Measurements from ENCODE around the gene ZSCAN18.

ZSCAN18 gene

GRCh38 chr19:58037927-58038687 lies 59.9 kb downstream of the ZSCAN18 start:
- Histone ChIP-seq H2AFZ (ENCODE audit: low read depth, low read length) (no peak overlapping the region), H2BK15ac (ENCODE audit: low read depth, poor library complexity, severe bottlenecking) (no peak overlapping the region), H2BK5ac (ENCODE audit: low read depth, low read length, poor library complexity, severe bottlenecking) (no peak overlapping the region), H3K36me3 (ENCODE audit: control insufficient read depth in 1 of 2, insufficient read depth in 2 of 2, low read depth in 1 of 2, low read length in 2 of 2) (no peaks in the 10 kb centered on the region), H3K18ac (ENCODE audit: low read depth in 1 of 2, low read length in 2 of 2) (no peak overlapping the region), H3K14ac (ENCODE audit: low read length in 2 of 2) (no peak overlapping the region), H3K27ac (ENCODE audit: low read length, poor library complexity, severe bottlenecking) (no peak overlapping the region), H2AK5ac (ENCODE audit: low read length, severe bottlenecking) (no peak overlapping the region), H3K4ac (ENCODE audit: low read depth in 1 of 2, low read length in 2 of 2) (no peak overlapping the region), H4K8ac (ENCODE audit: low read length) (no peak overlapping the region), H2BK120ac (ENCODE audit: low read depth, low read length) (no peak overlapping the region), H3K9ac (ENCODE audit: low read length) (no peak overlapping the region), H3K23ac (ENCODE audit: low read length in 2 of 2) (no peak overlapping the region), H3K4me3 (ENCODE audit: insufficient read depth in 1 of 2, low read depth in 1 of 2, low read length in 2 of 2) (no peak overlapping the region), H3K27me3 (ENCODE audit: control insufficient read depth in 1 of 2, insufficient read depth in 1 of 2, low read length in 2 of 2) (peaks cover 0 to 3% of the 10 kb centered on the region in 2 experiments), H3K79me1 (replicated peaks; ENCODE audit: low read length, poor library complexity, severe bottlenecking) (no peaks in the 10 kb centered on the region), H4K91ac (ENCODE audit: low read length) (no peak overlapping the region), H3K9me3 (ENCODE audit: control insufficient read depth, low read length) (peaks cover 15% of the 10 kb centered on the region), H2BK12ac (ENCODE audit: low read length in 2 of 2) (no peak overlapping the region), H3K4me2 (ENCODE audit: low read length, poor library complexity, severe bottlenecking) (no peak overlapping the region), H3K4me1 (ENCODE audit: control insufficient read depth, insufficient read depth, low read depth, low read length) (peaks cover 2% of the 10 kb centered on the region)
- no peak for DNase-seq
- WGBS: 71% methylated on average over 31 of the region's 44 CpGs

GRCh38 chr19:58035863-58036262 lies 62.2 kb downstream of the ZSCAN18 start:
- no peak overlapping the region for H3K27ac ChIP-seq (ENCODE audit: low read length, poor library complexity, severe bottlenecking)
- no peak for DNase-seq
- H3K9ac ChIP-seq (ENCODE audit: low read length): no peak overlapping the region
- no peak overlapping the region for H2AK5ac ChIP-seq (ENCODE audit: low read length, severe bottlenecking)
- H3K79me1 ChIP-seq (replicated peaks; ENCODE audit: low read length, poor library complexity, severe bottlenecking): no peaks in the 10 kb centered on the region
- H3K9me3 ChIP-seq (ENCODE audit: control insufficient read depth, low read length): peaks cover 15% of the 10 kb centered on the region
- H3K27me3 ChIP-seq (ENCODE audit: control insufficient read depth in 1 of 2, insufficient read depth in 1 of 2, low read length in 2 of 2): peaks cover 0 to 3% of the 10 kb centered on the region in 2 experiments
- no peak overlapping the region for H2BK120ac ChIP-seq (ENCODE audit: low read depth, low read length)
- H3K23ac ChIP-seq (ENCODE audit: low read length in 2 of 2): no peak overlapping the region
- no peak overlapping the region for H2BK12ac ChIP-seq (ENCODE audit: low read length in 2 of 2)
- no peak overlapping the region for H2BK5ac ChIP-seq (ENCODE audit: low read depth, low read length, poor library complexity, severe bottlenecking)
- no peak overlapping the region for H4K91ac ChIP-seq (ENCODE audit: low read length)
- no peak overlapping the region for H2AFZ ChIP-seq (ENCODE audit: low read depth, low read length)
- no peak overlapping the region for H2BK15ac ChIP-seq (ENCODE audit: low read depth, poor library complexity, severe bottlenecking)
- no peak overlapping the region for H3K14ac ChIP-seq (ENCODE audit: low read length in 2 of 2)
- H4K8ac ChIP-seq (ENCODE audit: low read length): no peak overlapping the region
- H3K4ac ChIP-seq (ENCODE audit: low read depth in 1 of 2, low read length in 2 of 2): no peak overlapping the region
- no peak overlapping the region for H3K4me3 ChIP-seq (ENCODE audit: insufficient read depth in 1 of 2, low read depth in 1 of 2, low read length in 2 of 2)
- H3K4me2 ChIP-seq (ENCODE audit: low read length, poor library complexity, severe bottlenecking): no peak overlapping the region
- peaks cover 2% of the 10 kb centered on the region for H3K4me1 ChIP-seq (ENCODE audit: control insufficient read depth, insufficient read depth, low read depth, low read length)
- no peaks in the 10 kb centered on the region for H3K36me3 ChIP-seq (ENCODE audit: control insufficient read depth in 1 of 2, insufficient read depth in 2 of 2, low read depth in 1 of 2, low read length in 2 of 2)
- 76% methylated on average over 8 of the region's 8 CpGs for WGBS
- H3K18ac ChIP-seq (ENCODE audit: low read depth in 1 of 2, low read length in 2 of 2): no peak overlapping the region

- Histone ChIP-seq H3K14ac (ENCODE audit: low read length in 2 of 2) (peak overlapping the region in 1 of 2 experiments; percentile 32), H2BK15ac (ENCODE audit: low read depth, poor library complexity, severe bottlenecking) (no peak overlapping the region), H3K27me3 (ENCODE audit: control insufficient read depth in 1 of 2, insufficient read depth in 1 of 2, low read length in 2 of 2) (peaks cover 0 to 3% of the 10 kb centered on the region in 2 experiments), H3K79me1 (replicated peaks; ENCODE audit: low read length, poor library complexity, severe bottlenecking) (no peaks in the 10 kb centered on the region), H3K4me2 (ENCODE audit: low read length, poor library complexity, severe bottlenecking) (no peak overlapping the region), H3K9me3 (ENCODE audit: control insufficient read depth, low read length) (peaks cover 20% of the 10 kb centered on the region), H3K23ac (ENCODE audit: low read length in 2 of 2) (no peak overlapping the region), H2BK120ac (ENCODE audit: low read depth, low read length) (no peak overlapping the region), H3K4me1 (ENCODE audit: control insufficient read depth, insufficient read depth, low read depth, low read length) (peaks cover 2% of the 10 kb centered on the region), H2BK5ac (ENCODE audit: low read depth, low read length, poor library complexity, severe bottlenecking) (no peak overlapping the region), H4K8ac (ENCODE audit: low read length) (peak overlapping the region; percentile 4), H3K27ac (ENCODE audit: low read length, poor library complexity, severe bottlenecking) (no peak overlapping the region), H3K18ac (ENCODE audit: low read depth in 1 of 2, low read length in 2 of 2) (no peak overlapping the region), H3K36me3 (ENCODE audit: control insufficient read depth in 1 of 2, insufficient read depth in 2 of 2, low read depth in 1 of 2, low read length in 2 of 2) (no peaks in the 10 kb centered on the region), H3K4ac (ENCODE audit: low read depth in 1 of 2, low read length in 2 of 2) (no peak overlapping the region), H2BK12ac (ENCODE audit: low read length in 2 of 2) (no peak overlapping the region), H2AFZ (ENCODE audit: low read depth, low read length) (no peak overlapping the region), H3K9ac (ENCODE audit: low read length) (no peak overlapping the region), H4K91ac (ENCODE audit: low read length) (no peak overlapping the region), H2AK5ac (ENCODE audit: low read length, severe bottlenecking) (no peak overlapping the region), H3K4me3 (ENCODE audit: insufficient read depth in 1 of 2, low read depth in 1 of 2, low read length in 2 of 2) (no peak overlapping the region)
- WGBS: 5% methylated on average over 20 of the region's 20 CpGs
- no peak for DNase-seq
Observed at GRCh38 chr19:58034477-58034793, 63.6 kb downstream of the ZSCAN18 start.

Data from mesenchymal stem cell (in vitro differentiated cells and primary cell).